Heart left ventricle (tissue), 16 donors: ENCODE measurements around the gene LTN1. TPM values are rescaled to one million over a fixed set of nuclear protein-coding genes. Genes with fewer than 3 reads are reported as not detected.
A peak's percentile ranks its signal among the peaks of the same experiment; 100 is the strongest.
"Not testable (repeated sequence)": the region's sequence is repeated elsewhere in the genome, so short reads cannot be mapped to it uniquely, and the experiment has no call there.

Source experiments
- ATAC-seq, 4 donors: fragments of 200-7000 bp; cut with Tn5 transposase; one replicate each; pipeline ENCODE4 v1.9.1; 2020 to 2022; ENCODE audit warnings: moderate library complexity in 4 of 4, mild to moderate bottlenecking in 3 of 4, moderate number of reproducible peaks in 1 of 4
- DNase-seq, 5 donors: peaks; one replicate each; pipeline ENCODE4 v3.0.0-alpha.2; 2020
- H3K27ac ChIP-seq, 12 donors: fragments of 200-600 bp; sonication (generic) in 4 of 12; one replicate each; pipeline versions ENCODE4 v1.5.0 to v1.8.0; 2016 to 2022; ENCODE audit warnings: mild to moderate bottlenecking in 2 of 12
- H3K27me3 ChIP-seq, 9 donors: fragments of 200-600 bp; sonication (generic) in 2 of 9; one replicate each; pipeline versions ENCODE4 v1.5.1 to v1.8.0; 2016 to 2022; ENCODE audit warnings: mild to moderate bottlenecking in 3 of 9
- H3K36me3 ChIP-seq, 9 donors: fragments of 200-600 bp; sonication (generic) in 2 of 9; one replicate each; pipeline versions ENCODE4 v1.5.0 to v1.8.0; 2018 to 2022; ENCODE audit warnings: mild to moderate bottlenecking in 2 of 9
- H3K4me1 ChIP-seq, 12 donors: fragments of 200-600 bp; sonication (generic) in 4 of 12; one replicate each; pipeline versions ENCODE4 v1.5.0 to v1.8.0; 2016 to 2022; ENCODE audit warnings: mild to moderate bottlenecking in 3 of 12
- H3K4me3 ChIP-seq, 12 donors: fragments of 200-600 bp; sonication (generic) in 4 of 12; one replicate each; pipeline versions ENCODE4 v1.5.0 to v1.8.0; 2017 to 2022; ENCODE audit warnings: mild to moderate bottlenecking in 9 of 12, moderate library complexity in 4 of 12
- H3K9me3 ChIP-seq, 12 donors: fragments of 200-600 bp; sonication (generic) in 4 of 12; one replicate each; pipeline versions ENCODE4 v1.5.0 to v1.8.0; 2016 to 2022; ENCODE audit warnings: mild to moderate bottlenecking in 1 of 12
- POLR2A ChIP-seq, 2 donors: fragments of 450-650 bp; IDR thresholded peaks; one replicate each; pipeline ENCODE4 v1.6.1; 2017; ENCODE audit warnings: antibody characterized with exemption in 2 of 2, mild to moderate bottlenecking in 2 of 2, moderate library complexity in 2 of 2
- WGBS, 4 donors: extraction: QIAGEN DNeasy Blood & Tissue Kit in 2 of 4; methylation state at CpG; one replicate each; pipeline versions ENCODE4 v1.1.5 to v1.1.7; 2013 to 2018; 5-methylcytosine and 5-hydroxymethylcytosine counted together
- intact Hi-C, 10 donors: fragments of 100-400 bp; cut with DNase I; formaldehyde crosslinking; loops; one replicate each; pipeline versions ENCODE4 v1.11.1 to v1.14.2; 2022
- polyA plus RNA-seq, 2 donors: library from polyadenylated mRNA; stranded (reverse); fragments of 200-250 nt; gene quantifications; one replicate each; pipeline ENCODE4 v1.2.3, GENCODE V29; 2013
- total RNA-seq, 9 donors: library from RNA; depleted of rRNA in 2 of 9; stranded (reverse); fragments of >200 nt in 2 of 9; fragmentation: NEBNext Ultra II Directional in 3 of 9; extraction: Animal tissue kit (Norgen Biotek cat#: 25700) in 3 of 9; gene quantifications; one replicate each; pipeline versions ENCODE4 v1.1.0 to v1.2.4, GENCODE V29; 2016 to 2023
- TF ChIP-seq, protein P1 (sequence below), 12 donors: fragments of 200-600 bp; sonication (generic) in 4 of 12; IDR thresholded peaks; one replicate each; pipeline versions ENCODE4 v1.5.0 to v1.8.0; 2018 to 2022; ENCODE audit warnings: antibody characterized with exemption in 12 of 12, mild to moderate bottlenecking in 5 of 12
- donor health status: ischemic (EF 13 %, LVEDD 7.1; RV severe dilation, severe dysfunction).
- donor health status: healthy with polysubstance abuse.
- donor health status: DM: no; HTN: yes; CAD: no.
- donor health status: DM: no; HTN: no; CAD: no.
- donor health status: ischemic (EF 25% LVEDD 6.9; RV normal size, moderate dysfunction).
- donor health status: ischemic (EF 25% LVEDD 5.7; RV mildly dilated, moderate dysfunction).
- donor health status: healthy.
- donor health status: DM: yes; HTN: yes; CAD: no.
- donor health status: ischemic (EF 35%, LVEDD 5.7; RV mildly dilated, moderate dysfunction).
- donor health status: nonischemic (EF 11% LVEDD 7.7; RV severe dilation, severe dysfunction).
- donor health status: DM: yes; HTN: yes; CAD: no.
- donor health status: PGD.
- donor health status: ischemic (EF 29% LVEDD 5.4; RV normal size, mild dysfunction).
- donor health status: nonischemic (EF 23%, LVEDD 6.1; RV moderate dilation, normal function).

LTN1 gene
- total and polyA plus RNA-seq, 11 donors = 3.4 to 20.3 (median 15.5) TPM

DNA sequence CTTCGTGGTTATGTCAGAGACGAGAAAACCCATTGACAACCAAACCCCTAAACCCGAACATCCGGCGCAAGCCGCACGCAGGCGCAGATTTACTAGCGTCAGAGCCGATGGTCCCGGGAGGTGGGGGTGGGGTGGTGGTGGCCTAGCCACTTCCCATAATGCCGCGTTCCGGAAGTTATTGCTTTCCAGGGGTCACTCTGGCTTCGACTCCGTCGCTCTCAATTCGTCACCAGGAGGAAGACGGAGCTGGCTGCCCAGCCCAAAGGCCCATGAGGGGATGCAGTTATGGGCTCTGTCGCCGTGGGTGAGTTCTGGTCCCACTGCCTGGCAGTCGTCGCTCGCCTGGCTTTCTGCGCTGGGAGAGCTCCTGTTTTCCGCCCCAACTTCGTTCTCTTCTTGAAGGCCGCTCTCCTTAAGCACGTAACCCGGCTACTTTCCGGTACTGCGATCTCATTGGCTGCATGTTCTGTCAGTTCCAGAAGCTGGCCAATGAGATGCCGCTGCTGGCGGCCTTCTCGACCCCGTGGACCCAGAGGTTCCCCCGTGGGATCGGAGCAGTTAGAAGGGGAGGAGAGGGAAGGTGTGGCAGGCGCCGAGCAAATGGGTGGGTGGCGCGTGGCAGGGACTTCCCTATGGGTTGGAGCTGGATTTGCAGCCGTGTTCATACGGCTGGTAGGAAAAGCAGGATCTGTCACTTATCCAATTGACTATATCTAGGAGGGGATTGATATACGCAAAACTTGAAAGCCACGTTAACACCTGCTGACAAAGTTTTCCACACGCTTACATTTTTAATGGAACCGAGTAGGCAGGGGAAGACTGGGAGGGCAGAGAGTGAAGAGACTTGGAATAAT lies 32.0 kb upstream of the LTN1 start, which contains the start of gene USP16:
Gene USP16, plus strand, starts transcription at position 195 of the 854 bp plus-strand sequence. CDS start 3,246 bp downstream, outside the sequence.
- WGBS, 4 donors = 0 to 1% (median 0%) methylated on average over 22 to 48 of the region's 48 CpGs
- DNase-seq (peak; percentile 95 to 98 (median 97)), ATAC-seq (peak; percentile 98 to 99 (median 98))
- peak in 1 of 2 donors; percentile 40 for TF ChIP-seq POLR2A (IDR thresholded peaks at IDR 0.05)
- TF ChIP-seq, protein P1, sequence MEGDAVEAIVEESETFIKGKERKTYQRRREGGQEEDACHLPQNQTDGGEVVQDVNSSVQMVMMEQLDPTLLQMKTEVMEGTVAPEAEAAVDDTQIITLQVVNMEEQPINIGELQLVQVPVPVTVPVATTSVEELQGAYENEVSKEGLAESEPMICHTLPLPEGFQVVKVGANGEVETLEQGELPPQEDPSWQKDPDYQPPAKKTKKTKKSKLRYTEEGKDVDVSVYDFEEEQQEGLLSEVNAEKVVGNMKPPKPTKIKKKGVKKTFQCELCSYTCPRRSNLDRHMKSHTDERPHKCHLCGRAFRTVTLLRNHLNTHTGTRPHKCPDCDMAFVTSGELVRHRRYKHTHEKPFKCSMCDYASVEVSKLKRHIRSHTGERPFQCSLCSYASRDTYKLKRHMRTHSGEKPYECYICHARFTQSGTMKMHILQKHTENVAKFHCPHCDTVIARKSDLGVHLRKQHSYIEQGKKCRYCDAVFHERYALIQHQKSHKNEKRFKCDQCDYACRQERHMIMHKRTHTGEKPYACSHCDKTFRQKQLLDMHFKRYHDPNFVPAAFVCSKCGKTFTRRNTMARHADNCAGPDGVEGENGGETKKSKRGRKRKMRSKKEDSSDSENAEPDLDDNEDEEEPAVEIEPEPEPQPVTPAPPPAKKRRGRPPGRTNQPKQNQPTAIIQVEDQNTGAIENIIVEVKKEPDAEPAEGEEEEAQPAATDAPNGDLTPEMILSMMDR (IDR thresholded peaks at IDR 0.05) = peak in 2 of 12 donors; percentile 29 to 35
- intact Hi-C loops = loop anchor here in 5 of 10 donors (2.0 to 5.0 kb wide), 7 partner anchors 22 to 48 kb away; partner anchors contain the start of genes LTN1 (in 3 of the 5) and CCT8 (in 2 of the 5)
- Histone ChIP-seq H3K27ac (peak within 1 kb of the TSS; percentile 87 to 100 (median 98)), H3K4me3 (peak within 1 kb of the TSS; percentile 30 to 95 (median 72)), H3K27me3 (no peaks in the 10 kb centered on the region), H3K36me3 (peaks cover 0 to 21% (median 14%) of the 10 kb centered on the region in 9 donors), H3K9me3 (no peaks in the 10 kb centered on the region), H3K4me1 (peaks cover 0 to 38% (median 20%) of the 10 kb centered on the region in 12 donors)

DNA sequence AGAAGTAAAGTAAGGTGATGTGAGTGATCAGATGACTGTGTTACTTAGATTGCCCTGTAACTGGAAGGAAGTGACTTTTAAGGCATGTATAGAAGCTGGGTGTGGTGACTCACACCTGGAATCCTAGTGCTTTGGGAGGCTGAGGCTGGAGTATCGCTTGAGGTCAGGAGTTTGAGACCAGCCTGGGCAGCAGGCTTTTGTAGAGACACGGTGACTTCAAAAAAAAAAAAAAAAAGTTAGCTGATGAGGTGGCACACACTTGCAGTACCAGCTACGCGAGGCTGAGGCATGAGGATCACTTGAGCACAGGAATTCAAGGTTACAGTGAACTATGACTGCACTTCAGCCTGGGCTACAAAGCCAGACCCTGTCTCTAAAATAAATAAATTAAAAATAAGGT lies 29.5 kb upstream of the LTN1 start:
- TF ChIP-seq, protein P1 (IDR thresholded peaks at IDR 0.05) = no peak
- no peak for TF ChIP-seq POLR2A (IDR thresholded peaks at IDR 0.05)
- Histone ChIP-seq H3K4me1 (peaks cover 0 to 52% (median 31%) of the 10 kb centered on the region in 12 donors), H3K36me3 (no peaks in the 10 kb centered on the region), H3K27me3 (no peaks in the 10 kb centered on the region), H3K27ac (peak overlapping the region in 1 of 12 donors; percentile 9), H3K9me3 (no peaks in the 10 kb centered on the region), H3K4me3 (no peak overlapping the region)
- intact Hi-C loops = no loop called here
- 82 to 89% (median 84%) methylated on average over 4 of the region's 4 CpGs for WGBS, 4 donors
- no peak for DNase-seq
- no peak for ATAC-seq

DNA sequence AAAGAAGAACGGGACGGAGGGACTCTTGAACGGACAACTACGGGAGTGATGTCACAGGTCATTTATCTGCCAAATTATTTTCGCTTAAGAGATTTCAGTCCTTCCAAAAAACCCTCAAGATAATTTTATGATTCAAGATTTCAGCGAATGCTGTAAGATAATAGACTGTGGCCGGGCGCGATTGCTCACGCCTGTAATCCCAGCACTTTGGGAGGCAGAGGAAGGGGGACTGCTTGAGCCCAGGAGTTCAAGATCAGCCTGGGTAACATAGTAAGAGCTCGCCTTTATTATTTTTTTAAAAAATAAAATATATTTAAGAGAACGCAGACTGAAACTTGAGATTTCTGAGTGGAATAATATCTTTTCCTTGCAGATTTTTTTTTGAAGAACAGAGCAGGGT lies 25.9 kb upstream of the LTN1 start:
- peaks cover 0 to 32% (median 14%) of the 10 kb centered on the region in 12 donors for H3K4me1 ChIP-seq
- peak overlapping the region in 11 of 12 donors; percentile 70 to 90 (median 83) for H3K27ac ChIP-seq
- 15 to 27% (median 21%) methylated on average over 12 of the region's 12 CpGs for WGBS, 4 donors
- no peaks in the 10 kb centered on the region for H3K36me3 ChIP-seq
- DNase-seq (no peak), ATAC-seq (peak in 1 of 4 donors; percentile 56)
- intact Hi-C loops = no loop called here
- H3K9me3 ChIP-seq = no peaks in the 10 kb centered on the region
- H3K4me3 ChIP-seq = peak overlapping the region; percentile 61 to 98 (median 88)
- TF ChIP-seq, protein P1 (IDR thresholded peaks at IDR 0.05) = no peak
- TF ChIP-seq POLR2A (IDR thresholded peaks at IDR 0.05) = no peak
- H3K27me3 ChIP-seq = no peaks in the 10 kb centered on the region

GRCh38 chr21:29017639-29018237 lies 25.1 kb upstream of the LTN1 start:
- no peaks in the 10 kb centered on the region for H3K36me3 ChIP-seq
- DNase-seq = no peak
- intact Hi-C loops = no loop called here
- TF ChIP-seq, protein P1 (IDR thresholded peaks at IDR 0.05) = no peak
- TF ChIP-seq POLR2A (IDR thresholded peaks at IDR 0.05) = no peak
- peaks cover 0 to 27% (median 14%) of the 10 kb centered on the region in 12 donors for H3K4me1 ChIP-seq
- H3K27ac ChIP-seq = peak overlapping the region in 1 of 12 donors; percentile 89
- WGBS, 4 donors = 69 to 85% (median 72%) methylated on average over 6 of the region's 6 CpGs
- H3K4me3 ChIP-seq = peak overlapping the region in 10 of 12 donors; percentile 63 to 98 (median 92)
- no peaks in the 10 kb centered on the region for H3K27me3 ChIP-seq
- H3K9me3 ChIP-seq = no peaks in the 10 kb centered on the region
- no peak for ATAC-seq

GRCh38 chr21:29011236-29011635 lies 18.6 kb upstream of the LTN1 start:
- DNase-seq, H3K4me1 ChIP-seq, ATAC-seq, H3K27me3 ChIP-seq, H3K4me3 ChIP-seq, H3K9me3 ChIP-seq, intact Hi-C loops, H3K27ac ChIP-seq: not testable (repeated sequence)
- peaks cover 0 to 31% (median 25%) of the 10 kb centered on the region in 9 donors for H3K36me3 ChIP-seq
- 93 to 100% (median 96%) methylated on average over 5 to 24 of the region's 30 CpGs for WGBS, 4 donors
